ENCODE results near the gene EEPD1. TPM values are rescaled to one million over a fixed set of nuclear protein-coding genes. Genes with fewer than 3 reads are reported as not detected.

Gene EEPD1
- total RNA-seq, 1 experiment from 2014 or later = 5.0 TPM

DNA sequence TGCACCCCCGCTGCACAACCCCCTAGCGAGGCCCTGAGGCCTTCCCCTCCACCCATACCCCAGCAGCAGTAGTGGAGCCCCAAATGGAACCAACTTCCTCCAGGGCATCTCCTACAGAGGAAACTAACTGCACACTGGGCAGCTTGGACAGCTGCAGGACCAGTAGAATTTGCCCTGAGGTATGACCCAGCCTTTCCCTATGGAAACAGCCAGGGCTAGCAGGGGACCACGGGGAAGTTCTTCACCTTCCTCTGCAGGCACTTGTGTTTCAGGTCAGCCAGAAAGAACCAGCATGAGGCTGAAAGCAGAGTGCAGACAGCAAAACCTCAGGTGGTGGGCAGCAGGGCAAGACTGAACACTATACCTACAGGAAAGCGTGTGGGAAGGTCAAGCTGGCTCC lies 5.7 kb upstream of the EEPD1 start:
- no peaks in the 10 kb centered on the region for H3K23me2 ChIP-seq (ENCODE audit: insufficient read length, low read depth, low read length, poor library complexity, severe bottlenecking)
- no peak overlapping the region for H4K5ac ChIP-seq (ENCODE audit: insufficient read length, low read depth, low read length)
- no peak overlapping the region for H4K91ac ChIP-seq (ENCODE audit: insufficient read length, low read depth, low read length)
- no peak overlapping the region for H2BK15ac ChIP-seq (ENCODE audit: low read depth, low read length)
- no peak overlapping the region for H2AFZ ChIP-seq (ENCODE audit: low read length)
- H2BK5ac ChIP-seq (ENCODE audit: insufficient read length, low read length) = no peak overlapping the region
- H3K27ac Mint-ChIP-seq = no peak overlapping the region
- no CpG with 5 or more reads among the region's 4 CpGs for WGBS (ENCODE audit: extremely low coverage, insufficient read length, low lambda C conversion rate)
- H3K56ac ChIP-seq (ENCODE audit: insufficient read length, low read depth, low read length) = no peak overlapping the region
- no peak overlapping the region for H4K8ac ChIP-seq (replicated peaks; ENCODE audit: insufficient read length, low read depth, low read length)
- H3K4ac ChIP-seq (ENCODE audit: low read depth, low read length) = no peak overlapping the region
- no peak overlapping the region for H3K18ac ChIP-seq (ENCODE audit: insufficient read length, low read depth, low read length)
- TF ChIP-seq, protein P1, sequence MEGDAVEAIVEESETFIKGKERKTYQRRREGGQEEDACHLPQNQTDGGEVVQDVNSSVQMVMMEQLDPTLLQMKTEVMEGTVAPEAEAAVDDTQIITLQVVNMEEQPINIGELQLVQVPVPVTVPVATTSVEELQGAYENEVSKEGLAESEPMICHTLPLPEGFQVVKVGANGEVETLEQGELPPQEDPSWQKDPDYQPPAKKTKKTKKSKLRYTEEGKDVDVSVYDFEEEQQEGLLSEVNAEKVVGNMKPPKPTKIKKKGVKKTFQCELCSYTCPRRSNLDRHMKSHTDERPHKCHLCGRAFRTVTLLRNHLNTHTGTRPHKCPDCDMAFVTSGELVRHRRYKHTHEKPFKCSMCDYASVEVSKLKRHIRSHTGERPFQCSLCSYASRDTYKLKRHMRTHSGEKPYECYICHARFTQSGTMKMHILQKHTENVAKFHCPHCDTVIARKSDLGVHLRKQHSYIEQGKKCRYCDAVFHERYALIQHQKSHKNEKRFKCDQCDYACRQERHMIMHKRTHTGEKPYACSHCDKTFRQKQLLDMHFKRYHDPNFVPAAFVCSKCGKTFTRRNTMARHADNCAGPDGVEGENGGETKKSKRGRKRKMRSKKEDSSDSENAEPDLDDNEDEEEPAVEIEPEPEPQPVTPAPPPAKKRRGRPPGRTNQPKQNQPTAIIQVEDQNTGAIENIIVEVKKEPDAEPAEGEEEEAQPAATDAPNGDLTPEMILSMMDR (conservative IDR thresholded peaks at IDR 0.05) = no peak
- H3K9me3 ChIP-seq (ENCODE audit: control insufficient read depth, low read depth, low read length) = no peaks in the 10 kb centered on the region
- no peak overlapping the region for H3K4me3 Mint-ChIP-seq
- peaks cover 12 to 14% of the 10 kb centered on the region in 2 experiments for H3K4me1 Mint-ChIP-seq
- H2BK20ac ChIP-seq (ENCODE audit: low read depth, low read length, poor library complexity, severe bottlenecking) = no peak overlapping the region
- no peaks in the 10 kb centered on the region for H3K4me1 ChIP-seq (ENCODE audit: insufficient read depth, low read length)
- H3K23ac ChIP-seq (ENCODE audit: insufficient read length, low read depth, low read length) = no peak overlapping the region
- no peak overlapping the region for H2BK12ac ChIP-seq (ENCODE audit: insufficient read length, low read depth, low read length)
- no peaks in the 10 kb centered on the region for H4K20me1 ChIP-seq (ENCODE audit: control insufficient read depth, insufficient read depth, insufficient read length)
- H3K9me3 Mint-ChIP-seq = peaks cover 0 to 3% of the 10 kb centered on the region in 2 experiments; a peak in 2 of 5 replicates
- peaks cover 0 to 4% (median 2%) of the 10 kb centered on the region in 3 experiments; a peak in 3 of 7 replicates for H3K36me3 Mint-ChIP-seq (ENCODE audit: insufficient read depth in 1 of 3, low read depth in 3 of 3)
- H3T11ph ChIP-seq (ENCODE audit: low read length) = no peak overlapping the region
- no peak for DNase-seq
- H2AK5ac ChIP-seq (ENCODE audit: insufficient read length, low read length) = no peak overlapping the region
- H3K27ac ChIP-seq (ENCODE audit: insufficient read length, low read depth, low read length) = no peak overlapping the region
- peaks cover 1% of the 10 kb centered on the region; the same call in 1 of the 2 replicates for H3K27me3 Mint-ChIP-seq (ENCODE audit: low read depth)
- no peak overlapping the region for H3K9ac ChIP-seq (ENCODE audit: extremely low read depth, insufficient read length, low read length)
- H3K27me3 ChIP-seq (ENCODE audit: insufficient read depth, low read length) = no peaks in the 10 kb centered on the region
- H3K14ac ChIP-seq (ENCODE audit: insufficient read depth, low read length) = no peak overlapping the region
- no peak overlapping the region for H3K4me2 ChIP-seq (ENCODE audit: insufficient read depth, insufficient read length, low read length)
- H3K79me1 ChIP-seq (ENCODE audit: insufficient read depth, low read depth, low read length, poor library complexity, severe bottlenecking) = no peaks in the 10 kb centered on the region
- no peak overlapping the region for H2BK120ac ChIP-seq (ENCODE audit: low read depth, low read length, poor library complexity, severe bottlenecking)
- no peaks in the 10 kb centered on the region for H3K79me2 ChIP-seq (ENCODE audit: insufficient read depth, low read length)

All from H9 (cell line).